GM21786 (cell line): ENCODE results near the gene RRBP1.

Experiments
- ATAC-seq: cut with Tn5 transposase; IDR thresholded peaks from one replicate; pipeline ENCODE4 v1.9.1; 2021; ENCODE audit not compliant: unreplicated experiment

RRBP1 gene

GRCh38 chr20:17611290-17611539 lies 70.8 kb downstream of the RRBP1 start:
- ATAC-seq: no peak

GRCh38 chr20:17610566-17611289 lies 71.3 kb downstream of the RRBP1 start:
- no peak for ATAC-seq

DNA sequence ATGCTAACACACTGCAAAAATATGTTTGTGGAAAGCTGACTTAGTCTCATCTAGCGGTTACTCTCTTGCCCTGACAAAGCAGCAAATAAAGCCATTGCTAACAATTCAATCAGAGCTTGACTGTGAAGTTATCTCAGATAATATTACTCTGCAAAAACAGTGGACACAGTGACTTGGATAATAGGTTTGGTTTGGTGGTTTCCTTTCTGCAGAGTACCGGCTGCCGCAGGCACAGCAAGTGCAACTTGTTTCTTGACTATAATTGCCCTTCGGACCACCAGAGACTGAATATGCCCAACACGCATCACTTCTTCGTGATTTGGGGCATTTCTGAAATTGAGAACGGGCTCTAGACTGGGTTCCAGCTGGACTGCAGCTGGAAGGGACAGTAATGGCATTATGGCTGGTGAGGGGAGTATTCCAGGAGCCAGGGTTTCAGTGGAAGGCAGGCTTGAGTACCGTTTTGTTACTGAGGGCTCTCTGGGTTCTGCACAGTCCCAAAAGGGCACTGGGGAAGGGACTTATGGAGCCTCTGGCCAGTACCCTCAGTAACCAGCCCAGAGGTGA lies 72.1 kb downstream of the RRBP1 start:
- ATAC-seq: no peak

- no peak for ATAC-seq
Observed at GRCh38 chr20:17608701-17609497, 73.1 kb downstream of the RRBP1 start.

GRCh38 chr20:17606001-17606400 lies 76.0 kb downstream of the RRBP1 start:
- ATAC-seq: no peak

GRCh38 chr20:17605131-17605660 lies 76.8 kb downstream of the RRBP1 start:
- no peak for ATAC-seq

DNA sequence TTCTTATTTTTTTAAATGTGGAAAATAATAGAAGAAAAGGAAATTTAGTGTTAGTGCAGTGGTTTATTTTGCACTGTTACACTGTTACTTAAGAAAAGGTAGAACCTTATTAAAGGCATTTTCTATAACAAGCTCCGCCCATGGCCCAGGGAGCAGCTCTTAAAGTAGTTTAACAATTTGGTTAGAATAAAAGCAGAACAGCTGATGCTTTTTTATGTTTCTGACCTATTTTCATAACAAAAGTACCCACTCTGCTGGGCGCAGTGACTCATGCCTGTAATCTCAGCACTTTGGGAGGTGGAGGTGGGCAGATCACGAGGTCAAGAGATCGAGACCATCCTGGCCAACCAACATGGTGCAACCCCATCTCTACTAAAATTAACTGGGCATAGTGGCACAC lies 79.5 kb downstream of the RRBP1 start:
- ATAC-seq: no peak

- no peak for ATAC-seq
Observed at GRCh38 chr20:17601957-17602356, 80.1 kb downstream of the RRBP1 start.

DNA sequence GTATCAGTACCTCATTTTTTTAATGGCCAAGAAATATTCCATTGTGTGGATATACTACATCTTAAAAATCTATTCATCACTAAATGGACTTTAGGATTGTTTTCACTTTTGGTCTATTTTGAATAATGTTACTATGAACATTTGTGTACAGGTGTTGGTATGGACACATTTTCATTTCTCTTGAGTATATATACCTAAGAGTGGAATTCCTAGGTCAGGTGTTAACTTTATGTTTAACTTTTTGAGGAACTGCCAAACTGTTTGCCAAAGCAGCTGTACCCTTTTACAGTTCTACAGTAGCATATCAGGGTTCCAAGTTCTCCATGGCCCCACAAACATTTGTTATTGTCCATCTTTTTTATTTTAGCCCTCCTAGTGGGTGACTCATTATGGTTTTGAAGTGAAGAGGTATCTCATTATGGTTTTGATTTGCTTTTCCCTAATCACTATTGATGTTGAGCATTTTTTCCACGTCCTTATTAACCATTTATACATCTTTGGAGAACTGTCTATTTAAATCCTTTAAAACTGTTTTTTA lies 84.0 kb downstream of the RRBP1 start:
- ATAC-seq: no peak

DNA sequence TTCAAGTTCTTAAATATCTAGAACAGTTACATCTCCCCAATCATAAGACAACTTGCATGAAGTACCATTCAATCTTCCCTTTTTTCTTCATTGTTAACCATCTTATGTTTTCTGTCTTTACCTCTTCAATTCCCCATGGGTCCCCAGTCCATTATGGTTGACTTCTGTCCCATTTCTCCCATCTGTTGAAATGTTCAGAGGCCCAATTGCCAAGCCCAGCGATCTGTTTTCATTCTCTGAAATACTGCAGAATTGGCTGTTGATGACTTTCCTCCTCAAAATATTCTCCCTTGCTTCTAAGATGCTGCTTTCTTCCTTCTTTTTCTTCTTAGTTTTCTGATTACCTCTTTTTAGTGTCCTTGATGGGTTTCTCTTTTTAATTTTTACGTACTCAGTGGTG lies 86.2 kb downstream of the RRBP1 start:
- no peak for ATAC-seq

DNA sequence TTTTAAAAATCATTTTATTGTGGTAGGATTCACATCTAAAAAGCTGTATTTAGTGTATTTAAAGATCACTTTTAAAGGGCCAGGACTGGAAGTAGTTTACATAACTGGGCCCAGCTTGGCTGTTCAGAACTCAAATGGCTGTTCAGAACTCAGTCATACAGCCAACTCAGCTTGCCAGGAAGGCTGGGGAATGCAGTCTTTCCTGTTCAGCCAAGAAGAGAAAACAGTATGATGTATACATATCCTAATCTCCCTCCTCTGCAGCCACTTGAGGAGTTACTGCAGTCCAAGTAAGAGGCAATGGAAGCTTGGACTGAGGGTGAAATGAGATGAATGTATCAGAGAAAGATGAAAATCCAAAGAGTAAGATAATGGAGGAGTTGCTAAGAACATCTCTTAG lies 87.6 kb downstream of the RRBP1 start:
- ATAC-seq: no peak

DNA sequence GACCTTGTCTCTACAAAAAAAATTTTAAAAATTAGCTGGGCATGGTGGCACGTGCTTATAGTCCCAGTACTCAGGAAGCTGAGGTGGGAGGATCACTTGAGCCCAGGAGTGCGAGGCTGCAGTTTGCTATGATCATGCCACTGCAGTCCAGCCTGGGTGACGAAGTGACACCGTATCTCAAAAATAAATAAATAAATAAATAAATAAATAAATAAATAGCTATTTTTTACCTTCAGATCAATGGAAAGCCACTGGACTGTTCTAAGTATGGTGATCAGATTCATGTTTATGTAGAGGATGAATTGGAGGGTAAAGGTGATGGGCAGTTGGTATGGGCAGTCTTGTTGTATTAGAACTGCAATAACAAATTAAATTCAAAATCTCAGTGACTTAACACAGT lies 88.1 kb downstream of the RRBP1 start:
- ATAC-seq: no peak

DNA sequence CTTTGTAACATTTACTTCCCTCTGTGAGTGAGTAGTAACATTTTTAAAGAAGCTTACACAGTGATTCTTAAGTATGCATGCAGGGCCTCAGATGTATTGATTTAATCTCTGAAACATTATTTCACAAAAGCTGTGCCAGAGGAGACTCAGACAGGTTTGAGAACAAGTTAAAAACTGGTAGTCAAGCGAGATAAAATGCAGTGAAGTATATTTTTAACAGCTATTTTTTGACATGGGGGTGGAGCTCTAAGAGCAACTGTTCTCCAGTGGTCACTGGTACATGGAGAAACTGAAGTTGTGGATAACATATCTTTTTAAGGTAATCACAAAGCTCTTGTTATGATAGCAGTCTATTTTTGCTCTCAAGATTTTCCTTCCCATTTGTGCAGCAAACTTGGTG lies 91.8 kb downstream of the RRBP1 start:
- ATAC-seq: no peak

DNA sequence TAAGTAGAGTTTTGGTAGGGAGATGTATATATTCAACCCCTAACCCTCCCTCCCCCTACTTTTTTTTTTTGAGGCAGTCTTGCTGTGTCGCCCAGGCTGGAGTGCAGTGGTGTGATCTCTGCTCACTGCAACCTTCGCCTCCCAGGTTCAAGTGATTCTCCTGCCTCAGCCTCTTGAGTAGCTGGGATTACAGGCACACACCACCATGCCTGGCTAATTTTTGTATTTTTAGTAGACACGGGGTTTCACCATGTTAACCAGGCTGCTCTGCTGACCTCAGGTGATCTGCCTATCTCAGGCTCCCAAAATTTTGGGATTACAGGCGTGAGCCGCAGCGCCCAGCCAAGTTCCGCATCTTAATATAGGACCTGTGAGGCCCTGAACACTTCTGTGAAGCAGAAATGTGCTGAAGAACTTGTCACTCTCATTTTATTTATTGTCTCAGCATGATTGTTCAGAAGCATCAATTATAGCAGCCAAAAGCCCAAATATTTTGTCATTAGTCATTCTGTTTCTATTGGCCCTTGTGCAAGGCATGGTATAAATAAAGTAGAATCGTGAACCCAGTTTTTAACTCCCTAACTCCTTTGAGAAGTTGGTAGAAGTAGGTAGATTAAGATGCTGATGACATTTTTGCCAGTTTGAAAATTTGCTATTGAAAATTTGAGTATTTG lies 92.7 kb downstream of the RRBP1 start:
- no peak for ATAC-seq

DNA sequence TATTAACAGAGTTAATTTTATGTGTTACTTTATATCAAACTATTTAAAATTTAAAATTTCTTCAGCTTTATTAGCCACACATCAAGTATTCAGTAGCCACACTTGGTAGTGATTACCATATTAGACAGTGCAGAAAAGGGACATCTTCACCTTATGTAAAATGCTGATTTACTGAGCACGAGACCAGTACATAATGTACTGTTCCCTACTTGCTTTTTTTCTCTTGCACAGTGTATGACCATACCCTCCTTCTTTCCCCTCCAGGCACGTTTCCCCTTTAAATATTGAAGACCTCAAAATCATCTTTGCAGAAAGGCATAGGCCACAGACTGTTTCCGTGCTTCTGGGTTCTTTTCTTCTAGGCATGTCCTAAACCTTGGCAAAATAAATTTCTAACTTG lies 94.2 kb downstream of the RRBP1 start:
- no peak for ATAC-seq

GRCh38 chr20:17587148-17587547 lies 94.9 kb downstream of the RRBP1 start:
- ATAC-seq: no peak

GRCh38 chr20:17586250-17586649 lies 95.8 kb downstream of the RRBP1 start:
- ATAC-seq: no peak

DNA sequence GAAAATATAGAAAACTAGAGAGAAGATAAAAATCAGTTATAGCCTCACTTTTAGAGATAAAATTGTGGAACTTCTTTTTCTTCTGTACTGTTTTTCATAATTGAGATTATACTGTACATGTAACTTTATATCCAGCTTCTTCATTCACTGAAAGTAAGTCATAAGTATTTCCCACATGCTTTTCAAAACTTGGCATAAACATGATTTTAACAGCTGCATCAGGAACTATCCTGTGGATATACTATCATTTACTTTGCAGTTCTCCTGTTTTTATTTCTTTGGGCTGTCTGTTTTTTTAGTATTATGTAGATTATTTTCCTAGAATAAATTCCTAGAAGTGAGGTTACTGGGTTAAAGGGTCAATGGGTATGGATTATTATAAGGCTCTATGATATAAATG lies 97.4 kb downstream of the RRBP1 start:
- ATAC-seq: no peak

DNA sequence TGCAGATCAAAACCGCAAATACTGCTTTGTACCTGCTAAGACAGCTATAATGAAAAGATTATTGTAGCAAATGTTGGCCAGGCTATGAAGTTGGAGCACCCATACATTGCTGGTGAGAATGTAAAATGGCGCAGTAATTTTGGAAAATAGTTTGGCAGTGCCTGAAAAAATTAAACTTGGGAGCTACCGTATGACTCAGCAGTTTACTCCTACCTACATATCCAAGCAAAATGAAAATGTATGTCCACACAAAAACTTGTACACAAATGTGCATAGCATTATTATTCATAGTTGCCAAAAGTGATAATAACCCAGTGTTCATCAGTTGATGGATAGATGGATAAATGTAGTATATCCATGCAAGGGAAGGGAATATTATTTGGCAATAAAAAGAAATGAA lies 98.9 kb downstream of the RRBP1 start:
- ATAC-seq: no peak

- ATAC-seq: no peak
Observed at GRCh38 chr20:17580895-17581294, 101.1 kb downstream of the RRBP1 start.

- ATAC-seq: no peak
Observed at GRCh38 chr20:17579369-17580039, 102.5 kb downstream of the RRBP1 start.
